Measurements from ENCODE around the gene CBFA2T3. TPM values are rescaled to one million over a fixed set of nuclear protein-coding genes. Genes with fewer than 3 reads are reported as not detected.
A peak's percentile ranks its signal among the peaks of the same experiment; 100 is the strongest.

The CBFA2T3 gene
- total and polyA plus RNA-seq, 2 of the 8 experiments (the other 6 are each of a cell fraction or from before 2014, with no cell fraction given): 0.51 to 1.3 TPM

DNA sequence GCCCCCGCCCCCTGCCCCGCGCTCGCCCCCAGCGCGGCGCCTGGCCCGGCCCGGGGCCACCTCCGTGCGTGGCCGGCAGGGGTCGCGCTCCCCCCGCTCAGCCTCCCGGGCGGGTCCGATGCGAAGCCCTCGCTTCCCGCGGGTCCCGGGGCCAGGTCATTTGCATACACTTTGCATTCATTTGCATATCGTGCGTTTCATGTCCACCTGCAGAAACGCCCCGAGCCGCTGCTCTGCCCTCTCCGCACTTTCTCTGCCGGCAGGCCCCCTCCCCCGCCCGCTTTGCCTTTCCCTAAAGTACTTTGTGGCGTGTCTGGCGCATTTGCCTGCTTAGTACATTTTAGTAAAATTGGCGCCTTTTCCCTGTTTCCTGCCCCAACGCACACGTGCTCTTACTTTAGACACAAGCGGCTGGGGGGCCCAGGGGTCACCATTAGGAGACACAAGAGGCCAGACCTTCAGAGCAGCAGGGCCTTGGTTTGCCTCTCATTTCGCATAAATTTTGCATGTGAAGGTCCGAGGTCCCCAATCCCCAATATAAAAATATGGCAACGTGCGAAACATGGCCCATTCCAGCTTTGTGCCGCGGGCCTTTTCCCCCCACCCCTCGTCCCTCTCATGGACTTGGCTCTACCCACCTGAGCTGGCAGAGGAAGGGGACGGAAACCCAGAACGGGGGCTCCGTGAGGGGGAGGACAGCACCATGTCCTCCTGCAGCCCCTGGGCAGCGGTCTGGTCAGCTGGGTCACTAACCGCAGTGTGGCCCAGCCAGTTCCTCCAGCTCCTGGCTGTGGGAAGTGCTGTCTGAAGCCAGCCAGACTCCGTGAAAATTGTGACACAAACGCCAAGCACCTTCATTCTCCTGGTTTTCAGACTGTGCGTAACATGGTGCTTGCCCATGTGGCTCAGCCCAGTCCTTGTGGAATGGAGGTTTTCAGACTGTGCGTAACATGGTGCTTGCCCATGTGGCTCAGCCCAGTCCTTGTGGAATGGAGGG is 34.8 kb downstream of the CBFA2T3 start (continued):
- TF ChIP-seq RNF2 (IDR thresholded peaks at IDR 0.05; ENCODE audit: borderline replicate concordance, low read depth, low read length, missing control alignments, poor library complexity, severe bottlenecking) (no peak), CHD2 (IDR thresholded peaks at IDR 0.05; ENCODE audit: low read length) (peak; percentile 20; the same call in 1 of the 2 replicates), CTCF (IDR thresholded peaks at IDR 0.05; ENCODE audit: control extremely low read depth in 1 of 3, insufficient read depth in 1 of 3, low read depth in 1 of 3, low read length in 3 of 3) (peak; percentile 67 to 82 (median 77))
